Measurements from ENCODE around the gene ARHGEF7. TPM values are rescaled to one million over a fixed set of nuclear protein-coding genes. Genes with fewer than 3 reads are reported as not detected.
"Not testable (repeated sequence)": the region's sequence is repeated elsewhere in the genome, so short reads cannot be mapped to it uniquely, and the experiment has no call there.

ARHGEF7 gene
- total RNA-seq, 4 donors from 2014 or later = 69.9 to 163 (median 102) TPM

GRCh38 chr13:111076155-111077013 lies 38.7 kb upstream of the ARHGEF7 start:
- DNase-seq (ENCODE audit: low spot score) (no peak), ATAC-seq (ENCODE audit: low FRiP score) (peak; percentile 41)
- no peak for TF ChIP-seq CTCF (IDR thresholded peaks at IDR 0.05)

DNA sequence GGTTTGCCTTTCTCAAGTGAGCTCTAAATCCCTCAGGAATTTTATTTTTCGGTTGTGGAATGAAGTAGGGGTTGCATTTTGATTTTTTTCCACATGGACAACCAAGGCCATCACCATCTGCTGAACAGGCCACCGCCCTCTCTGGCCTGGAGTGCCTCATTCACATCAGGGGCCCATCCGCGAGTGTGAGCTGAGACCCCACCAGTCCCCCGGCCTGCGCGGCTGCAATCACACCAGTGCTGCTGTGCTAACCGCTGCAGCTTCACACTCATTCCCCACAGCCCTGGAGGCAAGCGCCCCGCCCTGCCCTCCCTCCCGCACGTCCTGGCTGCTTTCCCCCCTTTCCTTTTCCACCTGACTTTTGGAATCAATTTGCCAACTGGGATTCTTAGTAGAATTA lies 35.7 kb upstream of the ARHGEF7 start:
- no peak for DNase-seq (ENCODE audit: low spot score)
- no peak for ATAC-seq (ENCODE audit: low FRiP score)
- TF ChIP-seq CTCF (IDR thresholded peaks at IDR 0.05) = no peak

DNA sequence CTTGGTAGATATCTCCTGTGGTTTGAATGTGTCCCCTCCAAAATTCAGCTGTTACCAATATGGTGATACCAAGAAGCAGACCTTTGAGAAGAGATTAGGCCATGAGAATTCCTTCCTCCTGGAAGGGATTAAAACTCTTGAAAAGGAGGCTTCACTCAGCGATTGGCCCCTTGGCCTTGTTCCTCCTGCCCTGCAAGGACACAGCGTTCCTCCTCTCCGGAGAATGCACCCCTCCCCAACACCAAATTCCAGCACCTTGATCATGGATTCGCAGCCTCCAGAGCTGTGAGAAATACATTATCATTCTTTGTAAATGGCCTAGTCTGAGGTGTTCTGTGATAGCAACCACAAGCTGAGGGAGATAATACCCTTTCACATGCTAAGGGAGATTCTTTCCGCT lies 34.5 kb upstream of the ARHGEF7 start:
- TF ChIP-seq CTCF (IDR thresholded peaks at IDR 0.05) = no peak
- DNase-seq (ENCODE audit: low spot score) = no peak
- ATAC-seq (ENCODE audit: low FRiP score) = no peak

GRCh38 chr13:111082240-111082639 lies 32.9 kb upstream of the ARHGEF7 start:
- TF ChIP-seq CTCF (IDR thresholded peaks at IDR 0.05) = no peak
- no peak for ATAC-seq (ENCODE audit: low FRiP score)
- DNase-seq (ENCODE audit: low spot score) = no peak

- DNase-seq (ENCODE audit: low spot score); ATAC-seq (ENCODE audit: low FRiP score): not testable (repeated sequence)
These were observed 32.3 kb upstream of the ARHGEF7 start for GRCh38 chr13:111082769-111083168.

- ATAC-seq (ENCODE audit: low FRiP score); DNase-seq (ENCODE audit: low spot score): not testable (repeated sequence)
These were observed 31.4 kb upstream of the ARHGEF7 start for GRCh38 chr13:111083693-111084092.

GRCh38 chr13:111090169-111090568 lies 24.9 kb upstream of the ARHGEF7 start:
- no peak for ATAC-seq (ENCODE audit: low FRiP score)
- TF ChIP-seq CTCF (IDR thresholded peaks at IDR 0.05) = no peak
- no peak for DNase-seq (ENCODE audit: low spot score)

GRCh38 chr13:111092685-111093084 lies 22.4 kb upstream of the ARHGEF7 start:
- no peak for ATAC-seq (ENCODE audit: low FRiP score)
- TF ChIP-seq CTCF (IDR thresholded peaks at IDR 0.05) = no peak
- DNase-seq (ENCODE audit: low spot score) = no peak
